GM23338 (cell line): Measurements from ENCODE around the gene ZDHHC3. TPM values are rescaled to one million over a fixed set of nuclear protein-coding genes. Genes with fewer than 3 reads are reported as not detected.

Experiments
- ATAC-seq: fragments of 200-7000 bp; cut with Tn5 transposase; 3 replicates; pipeline ENCODE4 v1.9.1; 2020
- DNase-seq: peaks from one replicate; pipeline ENCODE4 v3.0.0-alpha.2; 2015; ENCODE audit warnings: low spot score
- H2AFZ ChIP-seq: fragments of 200-600 bp; sonication (generic); 2 replicates; pipeline ENCODE4 v1.8.0; 2016; ENCODE audit warnings: antibody characterized with exemption, mild to moderate bottlenecking, moderate library complexity
- H3F3A ChIP-seq: fragments of 200-600 bp; sonication (generic); replicated peaks from 2 replicates; pipeline ENCODE4 v1.8.0; 2017; ENCODE audit warnings: antibody characterized with exemption, mixed run types, low read depth
- H3K27ac ChIP-seq: fragments of 200-600 bp; sonication (generic); 2 replicates; pipeline ENCODE4 v1.6.1; 2016; ENCODE audit warnings: low read depth
- H3K27me3 ChIP-seq: fragments of 200-600 bp; sonication (generic); 2 replicates; pipeline ENCODE4 v1.8.0; 2016; ENCODE audit warnings: mild to moderate bottlenecking, mixed run types, moderate library complexity; ENCODE audit not compliant: insufficient read depth
- H3K36me3 ChIP-seq: fragments of 200-600 bp; sonication (generic); 2 replicates; pipeline ENCODE4 v1.8.0; 2016; ENCODE audit warnings: mild to moderate bottlenecking; ENCODE audit not compliant: insufficient read depth
- H3K4me1 ChIP-seq: fragments of 200-600 bp; sonication (generic); 2 replicates; pipeline ENCODE4 v1.8.0; 2016; ENCODE audit warnings: mild to moderate bottlenecking, moderate library complexity; ENCODE audit not compliant: insufficient read depth
- H3K4me2 ChIP-seq: fragments of 200-600 bp; sonication (generic); 2 replicates; pipeline ENCODE4 v1.7.1; 2017; ENCODE audit warnings: mixed run types
- H3K4me3 ChIP-seq: fragments of 200-600 bp; sonication (generic); 2 replicates; pipeline ENCODE4 v1.6.1; 2016; ENCODE audit warnings: mixed run types
- H3K79me2 ChIP-seq: fragments of 200-600 bp; sonication (generic); replicated peaks from 2 replicates; pipeline ENCODE4 v1.8.0; 2017; ENCODE audit warnings: mild to moderate bottlenecking; ENCODE audit not compliant: insufficient read depth
- H3K9me2 ChIP-seq: fragments of 200-600 bp; sonication (generic); 2 replicates; pipeline ENCODE4 v1.8.0; 2017; ENCODE audit not compliant: insufficient read depth
- H4K20me1 ChIP-seq: fragments of 200-600 bp; sonication (generic); replicated peaks from 2 replicates; pipeline ENCODE4 v1.8.0; 2017; ENCODE audit warnings: mild to moderate bottlenecking; ENCODE audit not compliant: insufficient read depth
- H3K27ac Mint-ChIP-seq: 2 replicates; pipeline ENCODE4 v1.8.0; 2020; ENCODE audit warnings: inconsistent platforms, mild to moderate bottlenecking, moderate library complexity, mixed read lengths
- H3K27me3 Mint-ChIP-seq: 3 replicates; pipeline ENCODE4 v1.8.0; 2022; ENCODE audit warnings: low read depth, mild to moderate bottlenecking, moderate library complexity, mixed read lengths, inconsistent platforms; ENCODE audit not compliant: insufficient read depth, poor library complexity
- H3K36me3 Mint-ChIP-seq: 3 replicates; pipeline ENCODE4 v1.8.0; 2021; ENCODE audit warnings: low read depth, mild to moderate bottlenecking, inconsistent platforms, moderate library complexity, mixed read lengths
- H3K4me1 Mint-ChIP-seq: 3 replicates; pipeline ENCODE4 v1.8.0; 2020; ENCODE audit warnings: mild to moderate bottlenecking, inconsistent platforms, mixed read lengths
- H3K4me3 Mint-ChIP-seq: 3 replicates; pipeline ENCODE4 v1.8.0; 2021; ENCODE audit warnings: moderate library complexity, mild to moderate bottlenecking, inconsistent platforms, mixed read lengths
- H3K9me3 Mint-ChIP-seq: 3 replicates; pipeline ENCODE4 v1.8.0; 2020; ENCODE audit warnings: moderate library complexity, mild to moderate bottlenecking, inconsistent platforms, mixed read lengths
- CREB1 ChIP-seq: fragments of 250-450 bp; sonication (Bioruptor Pico); IDR thresholded peaks from 2 replicates; pipeline ENCODE4 v1.5.0; 2020; ENCODE audit warnings: low read depth, mild to moderate bottlenecking, moderate library complexity
- CTCF ChIP-seq, 2 experiments: fragments of 200-600 bp in 1 of 2; sonication (generic) in 1 of 2; conservative IDR thresholded peaks; 2 replicates each; pipeline versions ENCODE4 v1.5.1 to v1.6.1; 2016 to 2017; ENCODE audit warnings: antibody characterized with exemption in 2 of 2, low read depth in 2 of 2, mild to moderate bottlenecking in 2 of 2, moderate library complexity in 1 of 2
- ETS1 ChIP-seq: IDR thresholded peaks from 2 replicates; pipeline ENCODE4 v1.6.1; 2016; ENCODE audit warnings: antibody characterized with exemption
- EZH2 ChIP-seq: fragments of 200-600 bp; sonication (generic); IDR thresholded peaks from one replicate; pipeline ENCODE4 v1.8.0; 2017; ENCODE audit warnings: antibody characterized with exemption, mild to moderate bottlenecking, low read depth; ENCODE audit not compliant: unreplicated experiment
- EZH2phosphoT487 ChIP-seq: fragments of 200-600 bp; sonication (generic); IDR thresholded peaks from one replicate; pipeline ENCODE4 v1.8.1; 2018; ENCODE audit warnings: antibody characterized with exemption; ENCODE audit not compliant: unreplicated experiment
- JUNB ChIP-seq: IDR thresholded peaks from one replicate; pipeline ENCODE4 v1.6.1; 2016; ENCODE audit warnings: antibody characterized with exemption; ENCODE audit not compliant: unreplicated experiment
- NANOG ChIP-seq: IDR thresholded peaks from 2 replicates; pipeline ENCODE4 v1.6.1; 2016; ENCODE audit warnings: antibody characterized with exemption, borderline replicate concordance
- POLR2AphosphoS5 ChIP-seq: IDR thresholded peaks from 2 replicates; pipeline ENCODE4 v1.6.1; 2016; ENCODE audit warnings: antibody characterized with exemption, low read depth
- REST ChIP-seq: IDR thresholded peaks from one replicate; pipeline ENCODE4 v1.6.1; 2018; ENCODE audit warnings: antibody characterized with exemption; ENCODE audit not compliant: unreplicated experiment
- STAT1 ChIP-seq: IDR thresholded peaks from one replicate; pipeline ENCODE4 v1.6.1; 2016; ENCODE audit warnings: antibody characterized with exemption; ENCODE audit not compliant: unreplicated experiment
- ZNF114 ChIP-seq: fragments of 250-450 bp; sonication (Bioruptor Pico); IDR thresholded peaks from 2 replicates; pipeline ENCODE4 v1.5.0; 2020; ENCODE audit warnings: mild to moderate bottlenecking, moderate library complexity
- ZNF331 ChIP-seq: fragments of 250-450 bp; sonication (Bioruptor Pico); IDR thresholded peaks from 2 replicates; pipeline ENCODE4 v1.5.0; 2020; ENCODE audit warnings: low read depth, mild to moderate bottlenecking, moderate library complexity
- ZNF462 ChIP-seq: fragments of 250-450 bp; sonication (Bioruptor Pico); IDR thresholded peaks from 2 replicates; pipeline ENCODE4 v1.5.0; 2020; ENCODE audit warnings: mild to moderate bottlenecking, moderate library complexity
- polyA plus RNA-seq: library from polyadenylated mRNA; unstranded; fragments of >200 nt; fragmentation: Nextera tagmentation; extraction: Ambion mirVana; gene quantifications from 2 replicates; pipeline ENCODE4 v1.2.1, GENCODE V29; 2016
- total RNA-seq: library from RNA; depleted of rRNA; stranded (reverse); fragments of >200 nt; shearing (Covaris generic); gene quantifications from 2 replicates; pipeline ENCODE4 v1.2.3, GENCODE V29; 2014

Gene ZDHHC3
- total and polyA plus RNA-seq, 2 experiments from 2014 or later = 28.9 to 84.2 TPM

- Histone ChIP-seq H3F3A (no peaks in the 10 kb centered on the region), H3K4me1 (no peaks in the 10 kb centered on the region; the same call in 1 of the 2 replicates), H2AFZ (no peak overlapping the region), H3K79me2 (no peaks in the 10 kb centered on the region), H3K4me2 (no peak overlapping the region), H3K27ac (no peak overlapping the region), H3K9me2 (no peaks in the 10 kb centered on the region), H3K36me3 (no peaks in the 10 kb centered on the region), H4K20me1 (no peaks in the 10 kb centered on the region), H3K4me3 (no peak overlapping the region), H3K27me3 (no peaks in the 10 kb centered on the region)
- peaks cover 16% of the 10 kb centered on the region for H3K27me3 Mint-ChIP-seq
- no peak overlapping the region for H3K27ac Mint-ChIP-seq
- no peak overlapping the region for H3K4me3 Mint-ChIP-seq
- peaks cover 17% of the 10 kb centered on the region for H3K4me1 Mint-ChIP-seq
- DNase-seq (no peak), ATAC-seq (no peak)
- H3K9me3 Mint-ChIP-seq = peaks cover 3% of the 10 kb centered on the region; the same call in 1 of the 3 replicates
- no peak for TF ChIP-seq EZH2phosphoT487
- TF ChIP-seq ZNF114 (CRISPR knock-in tag) = no peak
- no peak for TF ChIP-seq ZNF331 (CRISPR knock-in tag)
- no peak for TF ChIP-seq REST
- TF ChIP-seq STAT1 = no peak
- TF ChIP-seq ETS1 = no peak
- no peak for TF ChIP-seq JUNB
- no peak for TF ChIP-seq CREB1 (CRISPR knock-in tag)
- no peak for TF ChIP-seq NANOG
- no peak for TF ChIP-seq ZNF462 (CRISPR knock-in tag)
- TF ChIP-seq CTCF (conservative IDR thresholded peaks at IDR 0.05; ENCODE audit: low read depth in 2 of 2) = no peak
- no peak for TF ChIP-seq POLR2AphosphoS5
- no peak for TF ChIP-seq EZH2
- no peaks in the 10 kb centered on the region; the same call in 2 of the 3 replicates for H3K36me3 Mint-ChIP-seq
Measured at GRCh38 chr3:44903314-44903713, 72.7 kb downstream of the ZDHHC3 start.
